SIG-M5 (cell line): ENCODE data around the gene ELOVL7.
"Not testable (repeated sequence)": the region's sequence is repeated elsewhere in the genome, so short reads cannot be mapped to it uniquely, and the experiment has no call there.

ENCODE experiments used
- DNase-seq: peaks from one replicate; lab custom pipeline; 2025; lab: John Stamatoyannopoulos, UW

Gene ELOVL7

DNA sequence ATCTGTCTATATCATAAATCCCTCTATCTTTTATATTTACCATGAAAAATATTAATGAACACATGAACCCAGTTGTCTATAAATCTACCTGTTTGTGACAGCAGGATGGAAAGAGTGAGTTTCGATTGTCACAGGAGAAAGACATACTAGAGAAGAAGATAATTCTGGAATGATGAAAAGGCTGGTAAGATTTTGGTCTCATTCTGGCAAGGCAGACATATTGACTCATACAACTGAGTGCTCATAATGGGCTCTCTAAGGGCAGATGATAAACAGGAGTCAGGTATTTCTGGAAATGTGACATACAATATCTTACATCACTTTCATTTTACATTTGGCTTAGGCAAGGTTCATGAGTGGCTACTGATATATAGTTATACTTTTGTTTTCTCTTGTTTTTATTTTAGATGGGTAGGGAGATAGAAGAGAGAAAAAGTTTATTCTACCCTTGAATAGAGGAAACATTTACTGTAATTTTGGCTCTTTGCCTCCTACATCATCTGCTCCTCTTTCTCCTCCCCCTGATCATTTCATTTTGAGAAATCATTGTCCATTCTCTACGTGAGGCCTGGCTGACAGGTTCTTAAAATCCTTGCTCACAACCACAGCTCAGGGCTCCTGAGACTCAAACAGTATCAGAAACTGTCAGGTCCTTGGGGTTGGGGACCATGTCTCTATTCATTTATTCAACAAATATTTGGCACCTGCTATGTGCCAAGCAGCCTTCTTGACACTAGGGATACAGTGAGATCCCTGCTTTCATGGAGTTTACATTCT, 14.4 kb downstream of the ELOVL7 start:
- no peak for DNase-seq

DNA sequence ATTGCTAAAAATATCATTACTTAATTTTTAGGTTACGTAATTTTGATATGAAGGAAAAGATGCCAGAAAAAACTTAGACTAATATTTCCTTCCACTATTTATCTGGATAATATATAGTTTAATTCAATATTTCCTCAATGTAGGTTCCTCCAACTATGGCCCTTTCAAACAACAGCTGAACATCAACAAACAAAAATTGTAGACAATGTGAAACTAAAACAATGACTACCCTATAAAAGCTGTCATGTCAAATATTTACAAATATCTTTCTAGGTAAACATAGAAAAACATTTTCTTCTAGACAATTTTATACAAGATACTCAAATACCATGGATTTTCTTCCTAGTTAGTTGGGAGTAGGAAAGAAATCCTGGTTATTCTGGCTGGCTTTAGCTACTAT, 16.9 kb downstream of the ELOVL7 start:
- no peak for DNase-seq

DNA sequence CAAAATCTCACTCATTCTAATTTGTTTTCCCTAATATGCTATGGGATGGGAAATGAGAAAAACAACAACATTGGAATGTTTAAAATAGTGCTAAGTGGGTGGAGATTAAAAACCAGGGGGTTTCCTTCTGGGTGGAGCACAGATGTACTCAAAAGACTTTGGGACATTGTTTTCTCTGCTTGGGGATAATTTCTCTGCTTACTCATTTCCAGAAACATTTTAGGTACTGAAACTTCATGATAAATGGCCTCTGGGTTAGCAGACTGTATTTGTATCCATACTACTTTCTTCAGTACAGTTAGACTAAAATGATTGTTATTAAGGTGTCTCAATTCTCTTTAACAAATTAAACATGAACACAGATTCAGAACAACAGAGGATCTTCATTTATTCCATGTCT, 17.4 kb downstream of the ELOVL7 start:
- DNase-seq: no peak

DNA sequence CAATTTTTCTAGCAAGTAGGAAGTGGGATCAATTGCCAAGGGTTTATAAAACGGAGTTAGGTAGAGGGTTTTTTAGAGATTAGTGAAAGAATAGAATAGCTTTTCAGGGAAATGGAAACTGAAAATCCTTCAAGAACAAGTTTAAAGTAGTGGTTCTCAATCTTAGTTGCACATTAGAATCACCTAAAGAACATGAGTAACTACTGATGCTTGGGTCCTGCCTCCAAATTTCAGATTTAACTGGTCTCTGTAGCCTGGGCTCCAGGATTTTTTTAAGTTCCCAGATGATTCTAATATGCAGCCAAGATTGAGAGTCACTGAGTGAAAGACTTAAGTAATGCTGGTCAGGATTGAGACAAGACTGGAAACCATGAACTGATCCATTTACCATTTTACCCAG, 20.5 kb downstream of the ELOVL7 start:
- DNase-seq: no peak

DNA sequence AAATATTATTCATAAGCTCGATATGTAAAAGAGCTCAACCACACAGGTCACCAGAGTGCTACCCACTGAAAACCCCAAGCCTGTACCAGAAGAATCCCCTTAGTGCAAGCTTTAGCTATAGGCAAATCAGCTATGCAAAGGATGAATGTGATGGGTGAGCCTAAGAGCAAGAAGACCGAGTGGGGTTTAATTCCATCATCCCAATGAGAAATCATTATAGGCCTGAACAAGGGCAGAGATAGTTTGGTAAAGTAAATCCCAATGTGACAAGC, 21.8 kb downstream of the ELOVL7 start:
- no peak for DNase-seq

DNA sequence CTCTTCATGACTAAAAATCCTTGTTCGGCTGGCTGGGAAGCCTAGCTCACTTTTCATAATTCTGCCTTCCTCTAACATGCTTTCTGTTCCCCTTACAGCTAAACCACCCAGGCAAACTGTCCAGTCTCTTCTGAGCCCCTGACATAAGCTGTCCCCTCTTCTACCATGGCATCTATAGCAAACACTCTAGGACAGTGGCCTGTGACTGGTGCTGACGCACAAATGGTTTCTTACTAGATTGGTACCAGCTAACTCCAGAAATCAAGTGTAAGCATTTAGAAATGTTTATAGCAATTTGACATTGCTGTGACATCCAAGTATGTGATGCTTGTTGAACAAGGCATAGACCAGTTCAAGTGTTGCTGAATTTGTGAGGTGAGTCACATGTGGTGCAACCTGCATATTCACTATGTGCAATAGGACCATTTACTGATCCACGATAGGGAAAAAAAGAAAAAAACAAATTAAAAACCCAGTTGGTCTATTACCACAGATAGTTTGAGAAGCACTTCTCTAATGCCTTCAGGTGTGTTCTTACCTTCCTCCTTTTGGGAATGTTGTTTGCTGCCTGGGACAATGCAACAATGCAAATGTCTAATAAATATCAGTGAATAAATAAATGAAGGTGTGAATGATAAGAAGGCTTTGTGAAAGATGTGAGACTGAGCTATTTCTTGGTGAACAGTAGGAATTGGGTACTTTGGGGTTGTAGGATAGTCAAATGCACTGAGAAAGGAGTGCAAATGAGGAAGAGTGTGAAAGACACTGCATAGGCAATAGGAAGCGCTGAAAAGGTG, 22.4 kb downstream of the ELOVL7 start:
- DNase-seq: no peak

DNA sequence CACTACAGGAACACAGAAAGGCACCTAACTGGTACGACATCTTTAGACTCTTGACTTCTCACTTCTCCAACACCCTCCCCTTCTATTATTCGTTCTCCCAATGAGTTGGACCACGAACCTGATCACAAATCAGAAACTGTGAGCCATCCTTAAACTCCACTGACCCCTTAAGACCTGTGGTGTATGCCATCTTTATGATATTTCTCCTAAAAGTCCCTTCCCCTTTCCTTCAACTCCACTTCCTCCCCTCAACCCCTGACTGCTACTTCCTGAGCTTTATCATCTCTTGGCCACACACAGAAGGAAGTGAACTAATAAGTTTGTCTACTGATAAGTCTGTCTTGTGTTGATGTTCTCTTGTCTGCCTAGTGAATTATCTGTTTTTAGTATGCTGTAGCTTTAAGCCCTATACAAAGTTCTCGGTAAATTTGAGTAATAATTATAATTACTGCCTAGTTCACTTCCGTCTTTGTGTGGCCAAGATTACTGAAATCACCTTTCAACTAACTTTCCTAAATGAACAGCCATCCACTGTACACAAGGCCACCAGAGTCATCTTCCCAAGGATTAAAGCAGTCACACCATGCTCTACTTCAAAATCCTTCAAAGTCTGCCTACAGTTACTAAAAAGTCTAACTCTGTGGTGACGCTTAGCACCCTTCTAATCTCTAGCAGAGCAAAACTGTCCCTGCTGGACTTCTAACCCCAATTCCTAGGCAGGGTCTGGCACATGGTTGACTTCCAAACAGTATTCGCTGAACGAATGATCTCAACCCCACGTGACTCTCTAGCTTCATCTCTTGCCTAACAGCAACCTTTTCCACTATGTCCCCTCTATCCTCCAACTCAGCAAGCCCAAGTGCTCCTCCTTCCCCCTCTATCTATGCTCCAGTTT, 23.2 kb downstream of the ELOVL7 start:
- DNase-seq: no peak

DNA sequence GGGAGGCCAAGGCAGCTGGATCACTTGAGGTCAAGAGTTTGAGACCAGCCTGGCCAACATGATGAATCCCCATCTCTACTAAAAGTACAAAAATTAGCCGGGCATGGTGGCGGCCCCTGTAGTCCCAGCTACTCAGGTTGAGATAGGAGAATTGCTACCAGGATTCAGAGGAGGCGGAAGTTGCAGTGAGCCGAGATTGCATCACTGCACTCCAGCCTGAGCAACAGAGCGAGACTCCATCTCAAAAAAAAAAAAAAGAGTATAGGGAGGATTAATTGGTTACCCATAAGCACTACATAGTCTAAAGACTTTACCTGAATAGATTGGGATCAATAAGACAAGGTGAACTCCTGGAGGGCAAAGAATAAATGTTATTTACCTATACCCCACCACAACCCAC, 27.9 kb downstream of the ELOVL7 start:
- not testable (repeated sequence) for DNase-seq

DNA sequence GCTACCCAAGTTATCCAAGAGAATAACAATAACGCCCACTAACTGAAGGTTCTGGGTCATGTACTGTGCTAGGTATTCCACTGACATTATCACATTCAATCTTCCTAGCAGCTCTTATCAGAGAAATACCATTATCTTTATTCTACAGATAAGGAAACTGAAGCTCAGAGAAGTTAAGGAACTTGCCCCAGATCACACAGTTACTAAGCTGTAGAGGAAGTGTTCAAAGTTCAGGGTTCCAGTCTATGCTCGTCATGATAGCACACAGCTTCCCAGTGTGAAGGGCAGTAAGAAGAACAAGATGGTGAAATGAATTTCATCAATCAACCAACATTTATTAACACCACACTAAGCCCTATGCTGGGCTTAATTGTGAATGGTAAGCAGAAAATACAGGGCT, 29.6 kb downstream of the ELOVL7 start:
- DNase-seq: no peak

DNA sequence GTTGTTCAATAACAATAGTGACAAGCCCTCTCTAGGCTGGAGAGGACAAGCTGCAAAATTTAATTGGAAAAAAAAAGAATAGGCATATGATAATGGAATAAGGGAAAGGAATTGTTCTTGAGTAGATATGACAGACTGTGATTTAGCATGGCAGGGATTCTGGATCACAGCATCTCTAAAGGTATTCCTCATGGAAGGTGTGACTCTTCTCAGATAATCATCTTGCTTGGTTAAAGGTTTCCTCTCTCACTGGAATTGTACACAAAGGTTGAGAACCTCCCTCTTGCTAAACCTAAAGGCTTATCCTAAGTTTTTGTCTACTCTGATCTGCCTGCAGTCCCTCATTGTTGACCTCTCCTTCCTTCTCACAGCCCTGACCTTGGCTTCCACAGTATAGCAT, 31.6 kb downstream of the ELOVL7 start:
- DNase-seq: no peak

DNA sequence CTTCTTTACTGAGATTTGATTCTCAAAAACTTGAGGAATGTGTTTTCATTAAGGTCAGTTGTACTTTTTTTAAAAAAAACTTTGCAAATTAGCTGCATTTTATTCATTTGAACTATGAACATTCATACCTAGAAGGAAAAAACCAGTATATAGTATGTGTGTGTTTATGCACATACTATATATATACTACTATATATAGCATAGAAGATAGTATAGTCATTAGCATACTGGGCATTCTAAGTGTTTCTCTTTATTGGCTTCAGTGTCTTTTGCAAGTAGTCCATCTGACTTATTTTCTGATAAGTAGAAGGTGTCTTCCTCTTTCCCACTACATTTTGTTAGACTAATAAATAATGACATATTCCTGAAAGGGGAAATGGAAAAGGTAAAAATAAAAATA, 33.0 kb downstream of the ELOVL7 start:
- no peak for DNase-seq

DNA sequence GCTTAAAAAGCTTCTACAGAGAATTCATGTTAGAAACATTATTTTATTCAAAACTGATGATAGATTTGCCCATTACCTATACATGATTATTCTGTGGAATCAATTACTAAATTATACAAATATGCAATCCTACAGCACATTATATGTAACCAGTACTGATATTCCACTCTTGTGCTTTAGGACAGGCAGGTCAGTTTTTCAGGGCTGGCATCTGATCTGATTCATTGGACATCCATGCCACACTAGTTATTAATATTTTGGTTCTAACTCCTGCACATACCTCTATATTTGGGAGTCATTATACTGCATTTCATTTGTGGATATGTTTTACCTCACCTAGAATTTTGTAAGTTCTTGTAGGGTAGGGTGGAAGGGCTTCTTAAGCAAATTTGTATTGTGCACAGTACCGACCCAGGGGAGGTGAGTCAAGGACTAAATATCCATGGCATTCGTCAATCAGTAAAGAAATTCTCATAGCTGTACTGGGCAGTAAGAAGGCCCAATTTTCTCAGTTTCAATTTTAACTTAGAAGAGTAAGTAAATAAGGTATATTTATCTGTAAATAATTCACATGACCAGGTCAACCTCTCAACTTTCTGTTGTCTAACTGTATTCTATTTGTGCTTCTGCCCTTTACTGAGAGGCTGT, 33.5 kb downstream of the ELOVL7 start:
- no peak for DNase-seq

DNA sequence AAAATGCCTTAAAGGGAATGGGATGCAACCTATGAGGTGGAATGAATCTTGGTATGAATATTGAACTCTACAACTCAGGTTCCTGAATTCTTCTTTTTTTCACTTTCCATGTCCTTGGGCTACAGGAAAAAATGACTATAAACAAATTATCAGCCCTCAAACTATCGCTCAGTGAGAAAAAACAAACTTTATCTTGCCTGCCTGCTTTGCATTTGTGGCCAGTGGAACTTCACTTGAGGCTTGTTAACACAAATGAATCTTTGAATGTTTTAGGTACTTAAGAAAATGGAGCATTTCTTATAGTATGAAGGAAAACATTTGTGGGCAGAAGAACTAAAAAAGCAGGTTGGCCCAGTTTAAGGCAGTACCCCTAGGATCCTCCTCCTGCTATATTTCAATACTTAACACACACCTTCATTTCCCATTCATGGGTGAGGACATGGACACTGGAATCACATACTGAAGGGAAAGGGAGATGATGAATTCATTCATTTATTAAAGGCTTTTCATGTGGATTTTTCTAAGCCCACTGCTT, 34.1 kb downstream of the ELOVL7 start:
- no peak for DNase-seq

DNA sequence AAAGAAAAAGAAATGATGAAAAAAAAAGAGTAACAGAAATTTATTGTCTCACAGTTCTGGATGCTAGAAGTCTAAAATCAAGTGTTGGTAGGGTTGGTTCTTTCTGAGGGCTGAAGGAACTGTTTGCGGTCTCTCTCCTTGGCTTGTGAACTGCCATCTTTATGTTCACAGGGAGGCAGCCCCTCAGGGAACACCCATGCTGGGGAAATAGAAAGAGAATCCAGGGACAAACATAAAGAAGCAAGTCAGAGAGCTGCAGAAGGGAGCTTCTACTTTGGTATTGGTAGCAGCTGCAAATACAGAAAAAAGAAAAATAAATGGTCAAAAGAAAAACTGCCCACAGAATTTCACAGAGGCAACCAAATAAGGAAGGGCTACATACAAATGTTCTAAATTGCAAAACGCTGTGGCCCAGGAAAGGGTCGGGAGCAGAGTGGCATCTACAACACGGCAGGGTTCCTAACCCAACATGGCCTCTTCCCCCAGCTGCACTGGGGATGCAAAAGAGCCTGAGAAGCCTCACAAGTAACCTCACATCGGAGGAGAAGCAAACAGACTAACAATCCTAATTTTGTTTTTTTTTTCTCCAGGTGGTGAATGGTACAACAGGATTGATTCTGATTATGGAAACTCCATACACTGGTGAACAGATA, 37.4 kb downstream of the ELOVL7 start:
- DNase-seq: no peak

DNA sequence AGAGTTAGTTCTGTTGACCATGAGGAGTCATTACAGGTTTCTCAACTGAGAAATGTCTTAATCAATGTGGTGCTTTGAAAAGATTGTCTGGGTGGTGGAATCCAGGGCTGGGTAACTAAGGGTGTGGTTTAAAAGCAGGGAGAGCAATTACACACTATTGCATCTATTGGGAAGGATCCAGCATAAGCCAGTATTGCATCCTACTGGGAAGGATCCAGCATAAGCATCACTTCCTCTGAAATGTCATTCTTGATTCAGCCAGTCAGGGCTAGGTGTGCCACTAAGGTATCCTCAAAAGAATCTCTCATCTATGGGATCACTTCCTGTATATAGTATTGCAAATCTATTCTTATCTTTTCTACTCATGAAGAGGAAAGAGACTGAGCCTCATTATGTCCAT, 38.6 kb downstream of the ELOVL7 start:
- DNase-seq: no peak

DNA sequence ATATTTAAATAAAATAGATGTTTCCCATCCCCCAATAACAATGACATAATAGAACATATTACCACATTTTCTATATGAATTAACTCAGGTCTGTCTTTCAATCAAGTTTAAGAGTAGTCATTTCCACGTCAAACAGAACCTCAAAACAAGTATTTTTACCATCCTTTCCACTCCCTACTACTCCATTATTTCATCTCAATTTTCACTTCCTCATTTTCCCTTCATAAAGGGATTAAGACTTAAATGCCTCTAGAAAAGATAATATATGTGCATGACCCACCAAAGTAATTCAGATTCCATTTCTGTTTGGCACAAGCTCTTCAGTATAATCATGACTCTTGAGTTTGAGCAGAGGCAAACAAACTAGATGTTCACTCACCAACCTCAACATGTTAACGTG, 40.4 kb downstream of the ELOVL7 start:
- no peak for DNase-seq

DNA sequence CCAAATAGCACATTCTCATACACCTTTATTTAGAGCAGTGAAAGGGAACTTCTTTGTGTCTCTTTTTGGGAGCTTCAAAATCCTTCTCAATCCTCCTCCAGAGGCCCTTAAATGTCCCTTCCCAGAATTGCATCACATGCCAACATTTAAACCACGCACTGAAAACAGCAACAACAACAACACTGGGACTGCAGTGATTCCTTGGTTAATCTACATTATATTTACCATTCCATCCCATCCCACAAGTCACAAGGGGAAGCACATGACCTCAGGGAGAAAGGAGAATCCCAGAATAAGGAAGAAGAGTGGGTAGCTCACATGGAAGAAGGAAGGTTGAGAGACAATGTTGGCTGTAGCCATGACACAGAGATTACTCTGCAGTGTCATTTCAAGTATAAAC, 41.1 kb downstream of the ELOVL7 start:
- DNase-seq: no peak

DNA sequence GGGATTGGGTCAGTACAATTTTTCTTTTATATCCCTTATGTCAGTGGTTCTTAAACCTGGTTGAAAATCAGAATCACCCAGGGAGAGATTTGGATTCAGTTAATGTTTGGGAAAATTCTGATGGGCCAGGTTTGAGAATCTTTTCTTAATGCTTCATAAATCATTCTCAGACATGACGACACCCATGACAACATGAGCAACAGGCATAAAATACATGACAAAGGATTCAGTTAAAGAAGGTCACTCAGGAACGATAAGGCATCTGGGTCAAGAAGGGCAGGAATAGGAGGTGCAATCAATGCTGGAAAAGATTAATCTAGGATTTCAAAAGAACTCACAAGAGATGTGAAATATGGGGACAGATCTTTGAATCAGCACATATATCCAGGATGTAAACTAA, 41.8 kb downstream of the ELOVL7 start:
- DNase-seq: no peak

DNA sequence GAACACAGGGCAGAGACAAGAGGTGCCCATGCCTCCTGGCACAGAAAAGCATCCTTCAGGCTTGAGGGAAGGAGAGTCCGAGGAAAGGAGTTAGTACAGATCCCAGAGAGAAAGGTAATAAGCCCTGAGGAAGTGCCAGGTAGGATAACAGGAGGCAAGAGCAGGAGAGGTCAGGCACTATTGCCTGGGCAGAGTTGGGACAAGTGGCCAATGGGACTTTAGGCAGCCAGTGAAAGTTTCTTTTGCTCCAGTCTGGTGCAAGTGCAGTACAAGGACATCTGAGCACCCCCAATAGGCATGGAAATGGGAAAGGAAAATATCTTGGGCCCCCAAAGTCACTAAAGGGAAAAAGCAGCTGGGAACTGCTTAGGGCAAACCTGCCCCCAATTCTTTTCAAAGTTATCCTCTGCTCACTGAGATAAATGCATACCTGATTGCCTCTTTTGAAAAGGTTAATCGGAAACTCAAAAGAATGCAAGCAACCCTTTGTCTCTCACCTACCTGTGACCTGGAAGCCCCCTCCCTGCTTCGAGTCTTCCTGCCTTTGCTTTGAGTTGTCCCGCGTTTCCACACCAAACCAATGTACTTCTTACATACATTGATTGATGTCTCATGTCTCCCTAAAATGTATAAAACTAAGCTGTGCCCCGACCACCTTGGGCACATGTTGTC, 46.5 kb downstream of the ELOVL7 start:
- DNase-seq: no peak

DNA sequence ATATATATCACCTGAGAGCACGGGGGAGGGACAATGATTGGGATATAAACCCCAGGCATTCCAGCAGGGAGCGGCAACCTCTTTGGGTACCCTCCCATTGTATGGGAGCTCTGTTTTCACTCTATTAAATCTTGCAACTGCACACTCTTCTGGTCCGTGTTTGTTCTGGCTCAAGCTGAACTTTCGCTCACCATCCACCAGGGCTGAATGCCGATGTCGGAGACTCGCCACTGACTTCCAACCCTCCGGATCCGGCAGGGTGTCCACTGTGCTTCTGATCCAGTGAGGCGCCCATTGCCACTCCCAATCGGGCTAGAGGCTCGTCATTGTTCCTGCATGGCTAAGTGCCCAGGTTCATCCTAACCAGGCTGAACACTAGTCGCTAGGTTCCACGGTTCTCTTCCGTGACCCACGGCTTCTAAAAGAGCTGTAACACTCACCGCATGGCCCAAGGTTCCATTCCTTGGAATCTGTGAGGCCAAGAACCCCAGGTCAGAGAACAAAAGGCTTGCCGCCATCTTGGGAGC, 48.6 kb downstream of the ELOVL7 start:
- not testable (repeated sequence) for DNase-seq

DNA sequence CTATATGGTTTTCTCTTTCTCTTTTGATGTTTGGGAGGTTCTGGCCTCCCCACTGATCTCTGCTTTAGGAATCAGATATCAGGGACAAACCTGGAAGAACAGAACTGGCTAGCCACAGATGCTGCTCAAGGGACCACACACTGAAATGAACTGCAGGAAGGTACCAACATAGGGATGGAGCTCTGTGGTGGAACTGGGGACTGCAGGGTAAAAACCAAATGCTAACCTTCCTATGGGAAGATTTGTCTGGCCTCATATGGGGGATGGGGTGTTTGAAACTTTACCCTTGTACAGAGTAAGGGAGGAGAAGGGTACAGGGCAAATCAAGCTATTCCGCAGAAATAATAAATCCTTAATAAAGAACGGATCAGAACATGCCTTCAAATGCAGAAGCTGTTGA, 49.4 kb downstream of the ELOVL7 start:
- DNase-seq: no peak
